Fibroblast of lung (primary cell): ENCODE measurements around the gene GNG7. TPM values are rescaled to one million over a fixed set of nuclear protein-coding genes. Genes with fewer than 3 reads are reported as not detected.

Source experiments
- DNase-seq, 2 donors: peaks; one replicate each; pipeline versions ENCODE4 v3.0.0 to v3.0.0-alpha.2; 2010; ENCODE audit warnings: low read depth in 2 of 2
- H2AFZ ChIP-seq: 2 replicates; pipeline ENCODE4 v1.5.1; 2012; ENCODE audit warnings: low read length, control low read depth, inconsistent platforms
- H3K27ac ChIP-seq: 2 replicates; pipeline ENCODE4 v1.5.1; 2011; ENCODE audit warnings: low read length, control low read depth; ENCODE audit not compliant: insufficient read depth
- H3K27me3 ChIP-seq: 2 replicates; pipeline ENCODE4 v1.5.1; 2011; ENCODE audit warnings: mild to moderate bottlenecking, low read length; ENCODE audit not compliant: control insufficient read depth, insufficient read depth
- H3K36me3 ChIP-seq: 2 replicates; pipeline ENCODE4 v1.5.1; 2011; ENCODE audit warnings: low read length; ENCODE audit not compliant: control insufficient read depth, insufficient read depth
- H3K4me1 ChIP-seq: 2 replicates; pipeline ENCODE4 v1.5.1; 2011; ENCODE audit warnings: low read length; ENCODE audit not compliant: control insufficient read depth, insufficient read depth; ENCODE audit errors: extremely low read depth
- H3K4me2 ChIP-seq: 2 replicates; pipeline ENCODE4 v1.5.1; 2011; ENCODE audit warnings: low read length, control low read depth; ENCODE audit not compliant: insufficient read depth; ENCODE audit errors: extremely low read depth
- H3K4me3 ChIP-seq, 4 experiments: fragments of 200-600 bp in 1 of 4; sonication (generic) in 1 of 4; replicated peaks in 1 of 4; 2 replicates each; pipeline ENCODE4 v1.5.1; 2011 to 2016; ENCODE audit warnings: low read length in 4 of 4, low read depth in 3 of 4, mild to moderate bottlenecking in 3 of 4, control low read depth in 2 of 4, inconsistent platforms in 1 of 4, mixed read lengths in 1 of 4; ENCODE audit not compliant: insufficient read depth in 1 of 4; ENCODE audit errors: control extremely low read depth in 1 of 4
- H3K79me2 ChIP-seq: 2 replicates; pipeline ENCODE4 v1.5.1; 2012; ENCODE audit warnings: mild to moderate bottlenecking, low read length, inconsistent platforms; ENCODE audit not compliant: control insufficient read depth, insufficient read depth
- H3K9ac ChIP-seq: 2 replicates; pipeline ENCODE4 v1.5.1; 2011; ENCODE audit warnings: mild to moderate bottlenecking, low read length, control low read depth; ENCODE audit not compliant: insufficient read depth
- H3K9me3 ChIP-seq: 2 replicates; pipeline ENCODE4 v1.5.1; 2012; ENCODE audit warnings: low read depth, low read length; ENCODE audit not compliant: control insufficient read depth, insufficient read depth
- H4K20me1 ChIP-seq: 2 replicates; pipeline ENCODE4 v1.5.1; 2011; ENCODE audit warnings: low read length; ENCODE audit not compliant: control insufficient read depth, insufficient read depth; ENCODE audit errors: extremely low read depth
- EZH2 ChIP-seq: IDR thresholded peaks from 2 replicates; pipeline ENCODE4 v1.5.1; 2012; ENCODE audit warnings: low read length, control low read depth, mild to moderate bottlenecking; ENCODE audit errors: missing control alignments
- polyA plus RNA-seq, 2 donors: library from polyadenylated mRNA; depleted of rRNA in 1 of 2; stranded (reverse) in 1 of 2; unstranded in 1 of 2; fragments of >200 nt; gene quantifications; 2 replicates each; pipeline ENCODE4 v1.2.1, GENCODE V29; 2011 to 2012; ENCODE audit warnings: missing spikeins in 1 of 2
- total RNA-seq: library from RNA; depleted of rRNA; stranded (reverse); fragments of >200 nt; gene quantifications from 2 replicates; pipeline ENCODE4 v1.2.1, GENCODE V29; 2014
- TF ChIP-seq, protein P1 (sequence below), 2 donors: IDR thresholded peaks in 1 of 2; conservative IDR thresholded peaks in 1 of 2; 1 replicate in 1 of 2; 2 replicates in 1 of 2; pipeline ENCODE4 v1.5.1; 2011 to 2012; ENCODE audit warnings: low read length in 2 of 2, control low read depth in 1 of 2, inconsistent platforms in 1 of 2, low read depth in 1 of 2, mild to moderate bottlenecking in 1 of 2

Gene GNG7
- total and polyA plus RNA-seq, 2 donors (not counting 1 experiment from before 2014, with no cell fraction given): 0.27 to 0.83 TPM

DNA sequence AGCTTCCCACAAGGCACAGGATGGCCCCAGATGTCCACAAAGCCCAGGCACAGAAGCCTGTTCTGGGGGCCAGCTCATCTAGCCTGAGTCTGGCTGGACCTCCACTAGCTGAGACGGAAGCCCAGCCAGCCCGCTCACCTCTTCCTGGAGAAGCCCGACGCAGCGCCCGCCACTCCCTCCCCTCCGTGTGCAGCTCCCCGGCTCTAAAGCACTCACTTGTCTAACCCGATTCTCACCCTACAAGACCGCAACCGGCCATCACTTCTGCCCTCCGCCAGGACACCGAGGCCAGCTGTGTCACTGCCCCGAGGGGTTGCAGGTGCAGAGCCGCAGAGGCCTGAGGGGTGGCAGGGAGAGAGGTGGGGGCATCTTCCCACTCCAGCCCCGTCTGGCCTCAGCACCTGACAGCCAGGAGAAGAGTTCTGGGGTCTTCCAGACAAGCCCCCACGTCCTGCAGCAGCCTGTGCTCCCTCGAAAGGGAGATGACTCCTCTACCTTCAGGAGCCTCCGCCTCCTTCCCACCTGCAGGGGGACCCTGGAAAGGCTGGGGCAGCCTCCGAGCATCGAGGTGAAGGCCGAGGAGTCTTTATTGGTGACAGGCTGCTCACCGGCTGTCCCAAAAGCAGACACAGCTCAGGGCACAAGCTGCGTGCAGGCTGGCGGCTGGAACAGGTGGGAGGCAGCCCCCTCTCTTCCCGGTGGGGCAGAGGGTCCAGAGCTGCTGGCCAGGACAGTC, 24.6 kb upstream of the GNG7 start:
- H3K9ac ChIP-seq: no peak overlapping the region
- no peaks in the 10 kb centered on the region for H3K79me2 ChIP-seq
- no peak overlapping the region for H3K4me3 ChIP-seq
- peaks cover 4% of the 10 kb centered on the region for H3K4me1 ChIP-seq
- no peak for DNase-seq
- no peaks in the 10 kb centered on the region for H3K36me3 ChIP-seq
- TF ChIP-seq EZH2: peak; percentile 55
- TF ChIP-seq, protein P1, sequence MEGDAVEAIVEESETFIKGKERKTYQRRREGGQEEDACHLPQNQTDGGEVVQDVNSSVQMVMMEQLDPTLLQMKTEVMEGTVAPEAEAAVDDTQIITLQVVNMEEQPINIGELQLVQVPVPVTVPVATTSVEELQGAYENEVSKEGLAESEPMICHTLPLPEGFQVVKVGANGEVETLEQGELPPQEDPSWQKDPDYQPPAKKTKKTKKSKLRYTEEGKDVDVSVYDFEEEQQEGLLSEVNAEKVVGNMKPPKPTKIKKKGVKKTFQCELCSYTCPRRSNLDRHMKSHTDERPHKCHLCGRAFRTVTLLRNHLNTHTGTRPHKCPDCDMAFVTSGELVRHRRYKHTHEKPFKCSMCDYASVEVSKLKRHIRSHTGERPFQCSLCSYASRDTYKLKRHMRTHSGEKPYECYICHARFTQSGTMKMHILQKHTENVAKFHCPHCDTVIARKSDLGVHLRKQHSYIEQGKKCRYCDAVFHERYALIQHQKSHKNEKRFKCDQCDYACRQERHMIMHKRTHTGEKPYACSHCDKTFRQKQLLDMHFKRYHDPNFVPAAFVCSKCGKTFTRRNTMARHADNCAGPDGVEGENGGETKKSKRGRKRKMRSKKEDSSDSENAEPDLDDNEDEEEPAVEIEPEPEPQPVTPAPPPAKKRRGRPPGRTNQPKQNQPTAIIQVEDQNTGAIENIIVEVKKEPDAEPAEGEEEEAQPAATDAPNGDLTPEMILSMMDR (conservative IDR thresholded peaks at IDR 0.05 in 1 of 2, IDR thresholded peaks at IDR 0.05 in 1 of 2; ENCODE audit: low read depth in 1 of 2, low read length in 2 of 2): no peak
- H4K20me1 ChIP-seq: no peaks in the 10 kb centered on the region
- no peak overlapping the region for H3K4me2 ChIP-seq
- no peak overlapping the region for H3K27ac ChIP-seq
- no peaks in the 10 kb centered on the region for H3K9me3 ChIP-seq
- H2AFZ ChIP-seq: no peak overlapping the region
- H3K27me3 ChIP-seq: peaks cover 8% of the 10 kb centered on the region

DNA sequence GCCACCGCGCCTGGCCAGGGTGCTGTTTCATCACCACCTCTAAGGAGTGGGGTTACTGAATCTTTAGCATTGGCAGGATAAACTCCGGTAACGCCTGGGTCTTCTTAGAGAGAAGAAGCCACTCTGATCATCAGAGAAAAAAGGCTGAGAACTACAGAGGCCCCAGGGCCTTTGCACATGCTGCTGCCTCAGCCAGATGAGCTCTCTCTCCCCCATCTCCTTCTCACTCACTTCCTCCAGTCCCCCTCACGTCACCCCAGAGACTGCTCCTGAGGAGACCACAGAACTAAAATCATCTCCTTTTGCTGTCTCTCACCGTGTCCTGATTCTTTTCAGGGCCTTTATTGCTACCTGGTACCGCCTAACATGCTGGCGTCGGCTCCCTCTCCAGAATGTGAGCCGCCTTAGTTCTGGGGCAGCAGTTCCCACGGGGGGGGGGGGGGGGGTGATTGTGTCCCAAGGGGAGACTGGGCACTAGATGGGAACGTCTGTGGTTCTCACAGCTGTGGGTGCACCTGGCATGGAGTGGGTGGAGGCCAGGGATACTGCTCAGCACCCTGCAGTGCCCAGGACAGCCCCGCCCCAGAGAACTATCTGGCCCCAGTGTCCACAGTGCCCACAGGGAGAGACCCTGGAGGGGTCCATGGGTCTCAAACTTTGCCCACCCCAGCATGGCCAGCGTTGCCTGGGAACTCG, 23.8 kb upstream of the GNG7 start:
- no peak overlapping the region for H3K27ac ChIP-seq
- H3K4me3 ChIP-seq: no peak overlapping the region
- TF ChIP-seq, protein P1 (conservative IDR thresholded peaks at IDR 0.05 in 1 of 2, IDR thresholded peaks at IDR 0.05 in 1 of 2; ENCODE audit: low read depth in 1 of 2, low read length in 2 of 2): no peak
- TF ChIP-seq EZH2: no peak
- no peaks in the 10 kb centered on the region for H3K36me3 ChIP-seq
- H3K9ac ChIP-seq: no peak overlapping the region
- H3K79me2 ChIP-seq: no peaks in the 10 kb centered on the region
- H3K9me3 ChIP-seq: no peaks in the 10 kb centered on the region
- no peak for DNase-seq
- H3K4me2 ChIP-seq: no peak overlapping the region
- peaks cover 4% of the 10 kb centered on the region for H3K4me1 ChIP-seq
- no peaks in the 10 kb centered on the region for H4K20me1 ChIP-seq
- H2AFZ ChIP-seq: no peak overlapping the region
- H3K27me3 ChIP-seq: peaks cover 8% of the 10 kb centered on the region

DNA sequence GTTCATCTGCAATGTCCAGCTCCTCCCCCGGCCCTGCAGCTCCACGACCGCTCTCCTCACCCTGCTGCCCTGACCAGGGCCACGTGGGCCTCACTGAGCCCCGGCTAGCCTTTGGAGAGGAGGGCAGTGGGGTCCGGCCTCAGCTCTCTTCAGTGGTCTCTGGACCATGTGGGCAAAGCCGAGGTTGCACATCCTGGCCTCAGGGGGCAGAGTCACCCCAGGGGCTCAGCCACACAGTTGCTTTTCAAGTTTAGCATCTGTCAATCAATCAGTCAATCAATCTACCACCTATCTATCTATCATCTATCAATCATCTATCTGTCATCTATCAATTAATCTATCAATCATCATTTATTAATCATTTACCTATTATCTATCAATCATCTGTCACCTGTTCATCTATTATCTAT, 21.7 kb upstream of the GNG7 start:
- H3K36me3 ChIP-seq: no peaks in the 10 kb centered on the region
- H3K79me2 ChIP-seq: no peaks in the 10 kb centered on the region
- peaks cover 8% of the 10 kb centered on the region for H3K27me3 ChIP-seq
- H4K20me1 ChIP-seq: no peaks in the 10 kb centered on the region
- no peak for TF ChIP-seq EZH2
- TF ChIP-seq, protein P1 (conservative IDR thresholded peaks at IDR 0.05 in 1 of 2, IDR thresholded peaks at IDR 0.05 in 1 of 2; ENCODE audit: low read depth in 1 of 2, low read length in 2 of 2): peak in 1 of 2 donors; percentile 6
- H3K4me2 ChIP-seq: no peak overlapping the region
- H3K4me1 ChIP-seq: peaks cover 4% of the 10 kb centered on the region
- no peak overlapping the region for H3K4me3 ChIP-seq
- H3K9me3 ChIP-seq: no peaks in the 10 kb centered on the region
- no peak overlapping the region for H3K9ac ChIP-seq
- H2AFZ ChIP-seq: peak overlapping the region; percentile 46
- no peak for DNase-seq
- no peak overlapping the region for H3K27ac ChIP-seq
